Hematopoietic multipotent progenitor cell (in vitro differentiated cells): Measurements from ENCODE around the gene COL1A2. TPM values are rescaled to one million over a fixed set of nuclear protein-coding genes. Genes with fewer than 3 reads are reported as not detected.

Source experiments
- DNase-seq, 3 donors: peaks; one replicate each; pipeline ENCODE4 v3.0.0-alpha.2; 2011 to 2015; ENCODE audit warnings: low read depth in 2 of 3, low spot score in 2 of 3
- total RNA-seq: library from RNA; depleted of rRNA; stranded (reverse); fragments of >200 nt; gene quantifications from one replicate; pipeline ENCODE4 v1.2.3, GENCODE V29; 2012

Gene COL1A2
- total RNA-seq, 1 donor, result not detected

GRCh38 chr7:94432281-94432670 lies 37.6 kb downstream of the COL1A2 start:
- DNase-seq, result no peak

GRCh38 chr7:94432817-94433216 lies 38.1 kb downstream of the COL1A2 start:
- DNase-seq, result no peak

- no peak for DNase-seq
These were observed 38.5 kb downstream of the COL1A2 start for GRCh38 chr7:94433224-94433623.

- no peak for DNase-seq
These were observed 39.3 kb downstream of the COL1A2 start for GRCh38 chr7:94434042-94434441.

GRCh38 chr7:94436018-94436604 lies 41.4 kb downstream of the COL1A2 start:
- peak in 2 of 3 donors; percentile 49 to 80 for DNase-seq

GRCh38 chr7:94436700-94437099 lies 42.0 kb downstream of the COL1A2 start:
- no peak for DNase-seq

GRCh38 chr7:94439893-94440381 lies 45.2 kb downstream of the COL1A2 start:
- no peak for DNase-seq

GRCh38 chr7:94440451-94441039 lies 45.9 kb downstream of the COL1A2 start:
- DNase-seq, result no peak

GRCh38 chr7:94441138-94441537 lies 46.4 kb downstream of the COL1A2 start:
- DNase-seq, result no peak

GRCh38 chr7:94442639-94443038 lies 47.9 kb downstream of the COL1A2 start:
- DNase-seq, result no peak

GRCh38 chr7:94444813-94445212 lies 50.1 kb downstream of the COL1A2 start:
- no peak for DNase-seq

- DNase-seq, result no peak
These were observed 51.0 kb downstream of the COL1A2 start for GRCh38 chr7:94445696-94446194.

GRCh38 chr7:94446308-94446707 lies 51.6 kb downstream of the COL1A2 start:
- DNase-seq, result no peak

GRCh38 chr7:94449151-94449725 lies 54.5 kb downstream of the COL1A2 start:
- peak in 2 of 3 donors; percentile 35 to 74 for DNase-seq

GRCh38 chr7:94450044-94450697 lies 55.5 kb downstream of the COL1A2 start:
- no peak for DNase-seq

- no peak for DNase-seq
These were observed 56.5 kb downstream of the COL1A2 start for GRCh38 chr7:94451187-94451586.

GRCh38 chr7:94452239-94452638 lies 57.5 kb downstream of the COL1A2 start:
- DNase-seq, result no peak

- no peak for DNase-seq
These were observed 59.2 kb downstream of the COL1A2 start for GRCh38 chr7:94453898-94454297.

GRCh38 chr7:94458041-94458440 lies 63.3 kb downstream of the COL1A2 start:
- DNase-seq, result no peak

GRCh38 chr7:94466516-94466915 lies 71.8 kb downstream of the COL1A2 start:
- DNase-seq, result no peak

GRCh38 chr7:94471604-94472003 lies 76.9 kb downstream of the COL1A2 start:
- no peak for DNase-seq

- DNase-seq, result no peak
These were observed 77.9 kb downstream of the COL1A2 start for GRCh38 chr7:94472608-94473007.
